DMS114 treated with DMSO at 0.1 percent for 48 hours (cell line): ENCODE results near the gene NR5A2.

ENCODE experiments used
- DNase-seq: peaks from one replicate; lab custom pipeline; 2025; ENCODE audit not compliant: unreplicated experiment; lab: John Stamatoyannopoulos, UW

NR5A2 gene

GRCh38 chr1:200027264-200027823 lies at the start of gene NR5A2:
TSS of gene NR5A2 (plus strand) at chr1:200027710. CDS start at chr1:200027848, 138 bp downstream.
- DNase-seq = no peak

- no peak for DNase-seq
These were observed 49.0 kb upstream of the NR5A2 start for GRCh38 chr1:199978408-199978940.

- DNase-seq = no peak
These were observed 48.4 kb upstream of the NR5A2 start for GRCh38 chr1:199979071-199979470.

- DNase-seq = no peak
These were observed 45.9 kb upstream of the NR5A2 start for GRCh38 chr1:199981584-199981983.

GRCh38 chr1:199982606-199983005 lies 44.9 kb upstream of the NR5A2 start:
- no peak for DNase-seq

- DNase-seq = no peak
These were observed 44.0 kb upstream of the NR5A2 start for GRCh38 chr1:199983531-199983930.

- no peak for DNase-seq
These were observed 32.3 kb upstream of the NR5A2 start for GRCh38 chr1:199995096-199995685.

GRCh38 chr1:200005165-200005564 lies 22.3 kb upstream of the NR5A2 start:
- DNase-seq = no peak

- DNase-seq = no peak
These were observed 20.8 kb upstream of the NR5A2 start for GRCh38 chr1:200006711-200007110.

GRCh38 chr1:200015811-200016210 lies 11.7 kb upstream of the NR5A2 start:
- DNase-seq = no peak

- no peak for DNase-seq
These were observed 5.8 kb upstream of the NR5A2 start for GRCh38 chr1:200021577-200022238.

- no peak for DNase-seq
These were observed 5.2 kb upstream of the NR5A2 start for GRCh38 chr1:200022239-200022804.

GRCh38 chr1:200028586-200029034 lies 1.1 kb downstream of the NR5A2 start:
- DNase-seq = peak; percentile 29

- peak; percentile 17 for DNase-seq
These were observed 1.7 kb downstream of the NR5A2 start for GRCh38 chr1:200029035-200029821.

- DNase-seq = no peak
These were observed 2.3 kb downstream of the NR5A2 start for GRCh38 chr1:200029822-200030152.

GRCh38 chr1:200030791-200031190 lies 3.3 kb downstream of the NR5A2 start:
- no peak for DNase-seq

- DNase-seq = no peak
These were observed 6.2 kb downstream of the NR5A2 start for GRCh38 chr1:200033511-200034261.

GRCh38 chr1:200034262-200034557 lies 6.7 kb downstream of the NR5A2 start:
- DNase-seq = no peak

- no peak for DNase-seq
These were observed 7.4 kb downstream of the NR5A2 start for GRCh38 chr1:200034761-200035396.

- DNase-seq = no peak
These were observed 8.0 kb downstream of the NR5A2 start for GRCh38 chr1:200035397-200035955.
